ENCODE measurements around the gene SZT2.

GRCh38 chr1:43431676-43432075 lies 42.0 kb downstream of the SZT2 start:
- TF ChIP-seq POLR2A (IDR thresholded peaks at IDR 0.05) (no peak), CTCF (IDR thresholded peaks at IDR 0.05 in 8 of 11, conservative IDR thresholded peaks at IDR 0.05 in 3 of 11) (no peak), POLR2AphosphoS5 (IDR thresholded peaks at IDR 0.05) (no peak)

Data from spleen (tissue), 7 donors.